A549 (cell line): ENCODE measurements around the gene TSHZ2. TPM values are rescaled to one million over a fixed set of nuclear protein-coding genes. Genes with fewer than 3 reads are reported as not detected.

Source experiments
- ATAC-seq, 2 experiments: fragments of 200-7000 bp in 1 of 2; fragments of >200 bp in 1 of 2; cut with Nextera tagmentation in 1 of 2; cut with Tn5 transposase in 1 of 2; 3 replicates each; pipeline versions ENCODE4 v1.8.0 to v1.9.1; 2018 to 2020; ENCODE audit warnings: mild to moderate bottlenecking in 1 of 2, moderate library complexity in 1 of 2
- CTCF ChIA-PET: fragments of 300-600 bp; sonication (Branson Sonifier 250); formaldehyde crosslinking; extraction: SDS; loops from one replicate; lab custom pipeline; 2021; ENCODE audit warnings: antibody characterized with exemption, inconsistent platforms; lab: Yijun Ruan, JAX
- POLR2A ChIA-PET: fragments of 350-600 bp; formaldehyde crosslinking; extraction: SDS; loops from one replicate; lab custom pipeline; 2021; ENCODE audit warnings: antibody characterized with exemption, inconsistent platforms; lab: Yijun Ruan, JAX
- DNase-seq, 2 experiments: peaks; one replicate each; pipeline versions ENCODE4 v3.0.0 to v3.0.0-alpha.2; 2011 to 2016; ENCODE audit warnings: low read depth in 1 of 2, low spot score in 1 of 2
- FAIRE-seq: peaks from 2 replicates; lab custom pipeline; 2011; peaks lifted over from hg19 to GRCh38; lab: Jason Lieb, UNC
- H3K27ac ChIP-seq, 2 experiments: fragments of >200 bp; sonication (Bioruptor Twin); formaldehyde crosslinking; 3 replicates each; pipeline ENCODE4 v1.5.1; 2016 to 2017
- H3K4me1 ChIP-seq: fragments of >200 bp; sonication (Bioruptor Twin); formaldehyde crosslinking; 3 replicates; pipeline ENCODE4 v1.6.1; 2016
- H3K4me2 ChIP-seq: fragments of >200 bp; sonication (Bioruptor Twin); formaldehyde crosslinking; 3 replicates; pipeline ENCODE4 v1.6.1; 2016
- H3K4me3 ChIP-seq: fragments of >200 bp; sonication (Bioruptor Twin); formaldehyde crosslinking; 3 replicates; pipeline ENCODE4 v1.5.1; 2016
- H3K9me3 ChIP-seq: fragments of >200 bp; sonication (Bioruptor Twin); formaldehyde crosslinking; 3 replicates; pipeline ENCODE4 v1.6.1; 2016
- BHLHE40 ChIP-seq: IDR thresholded peaks from 2 replicates; pipeline ENCODE4 v1.6.1; 2012; ENCODE audit warnings: low read depth, low read length, inconsistent platforms
- CBX2 ChIP-seq: fragments of 200-600 bp; sonication (generic); IDR thresholded peaks from 2 replicates; pipeline ENCODE4 v1.6.1; 2016; ENCODE audit warnings: low read depth, mild to moderate bottlenecking, borderline replicate concordance
- FOSB ChIP-seq: fragments of 250-450 bp; sonication (Bioruptor Pico); IDR thresholded peaks from 2 replicates; pipeline ENCODE4 v1.5.0; 2020; ENCODE audit warnings: mild to moderate bottlenecking, moderate library complexity
- FOSL2 ChIP-seq, 2 experiments: fragments of 450-650 bp in 1 of 2; fragments of >200 bp in 1 of 2; sonication (Bioruptor Twin) in 1 of 2; formaldehyde crosslinking; IDR thresholded peaks; 2 replicates each; pipeline versions ENCODE4 v1.5.0 to v1.6.1; 2016 to 2020; ENCODE audit warnings: mild to moderate bottlenecking in 1 of 2, moderate library complexity in 1 of 2
- GATA3 ChIP-seq: IDR thresholded peaks from 2 replicates; pipeline ENCODE4 v1.6.1; 2012; ENCODE audit warnings: borderline replicate concordance
- HES2 ChIP-seq: fragments of >200 bp; sonication (Bioruptor Twin); formaldehyde crosslinking; IDR thresholded peaks from 2 replicates; pipeline ENCODE4 v1.6.1; 2016
- HMGXB4 ChIP-seq: fragments of 250-450 bp; sonication (Bioruptor Pico); IDR thresholded peaks from 2 replicates; pipeline ENCODE4 v1.5.0; 2021; ENCODE audit warnings: mild to moderate bottlenecking, moderate library complexity, borderline replicate concordance
- HOXB13 ChIP-seq: fragments of 250-450 bp; sonication (Bioruptor Pico); IDR thresholded peaks from 2 replicates; pipeline ENCODE4 v1.5.0; 2020; ENCODE audit warnings: low read depth, mild to moderate bottlenecking, moderate library complexity
- JUNB ChIP-seq: fragments of >200 bp; sonication (Bioruptor Twin); formaldehyde crosslinking; IDR thresholded peaks from 2 replicates; pipeline ENCODE4 v1.6.1; 2016
- KDM1A ChIP-seq: fragments of 200-600 bp; sonication (generic); IDR thresholded peaks from 2 replicates; pipeline ENCODE4 v1.6.1; 2016; ENCODE audit warnings: low read depth, mild to moderate bottlenecking
- MAZ ChIP-seq: fragments of 150-350 bp; IDR thresholded peaks from 2 replicates; pipeline ENCODE4 v1.6.1; 2014; ENCODE audit warnings: antibody characterized with exemption, low read depth, low read length, borderline replicate concordance
- NPAS2 ChIP-seq: fragments of 250-450 bp; sonication (Bioruptor Pico); IDR thresholded peaks from 2 replicates; pipeline ENCODE4 v1.8.0; 2022; ENCODE audit warnings: mild to moderate bottlenecking, moderate library complexity, borderline replicate concordance
- PBX3 ChIP-seq: IDR thresholded peaks from 2 replicates; pipeline ENCODE4 v1.6.1; 2012
- POLR2AphosphoS2 ChIP-seq: conservative IDR thresholded peaks from 2 replicates; pipeline ENCODE4 v1.6.1; 2012; ENCODE audit warnings: low read length, improper control_type of control experiment, inconsistent platforms
- RARB ChIP-seq: fragments of 250-450 bp; sonication (Bioruptor Pico); IDR thresholded peaks from 2 replicates; pipeline ENCODE4 v1.8.0; 2021; ENCODE audit warnings: mild to moderate bottlenecking, moderate library complexity
- RCOR1 ChIP-seq: fragments of 150-350 bp; IDR thresholded peaks from 2 replicates; pipeline ENCODE4 v1.6.1; 2014; ENCODE audit warnings: antibody characterized with exemption, low read length, low read depth
- SREBF2 ChIP-seq: fragments of 450-650 bp; IDR thresholded peaks from 2 replicates; pipeline ENCODE4 v1.6.1; 2014; ENCODE audit warnings: mild to moderate bottlenecking, moderate library complexity
- TFCP2L1 ChIP-seq: fragments of 250-450 bp; sonication (Bioruptor Pico); IDR thresholded peaks from 2 replicates; pipeline ENCODE4 v1.5.0; 2021; ENCODE audit warnings: mild to moderate bottlenecking
- ZFP36 ChIP-seq: fragments of 450-650 bp; IDR thresholded peaks from 2 replicates; pipeline ENCODE4 v1.6.1; 2014; ENCODE audit warnings: borderline replicate concordance; ENCODE audit not compliant: partially characterized antibody
- ZSCAN20 ChIP-seq: fragments of 250-450 bp; sonication (Bioruptor Pico); IDR thresholded peaks from 2 replicates; pipeline ENCODE4 v1.8.0; 2022; ENCODE audit warnings: mild to moderate bottlenecking, moderate library complexity
- WGBS: methylation state at CpG from one replicate; pipeline ENCODE4 v1.1.6; 2017; ENCODE audit errors: missing lambda C conversion rate; 5-methylcytosine and 5-hydroxymethylcytosine counted together
- polyA plus RNA-seq, 4 experiments: library from polyadenylated mRNA; depleted of rRNA in 3 of 4; stranded (reverse); fragments of >200 nt; fragmentation: RNase III in 1 of 4; extraction: RNeasy Plus Mini Kit Qiagen cat#74134 plus additional on column Dnase treatment in 1 of 4; gene quantifications; 2 replicates in 3 of 4; 3 replicates in 1 of 4; pipeline ENCODE4 v1.2.3, GENCODE V29; 2011 to 2017
- TF ChIP-seq, protein P1 (sequence below): fragments of >200 bp; sonication (Bioruptor Twin); formaldehyde crosslinking; IDR thresholded peaks from 3 replicates; pipeline ENCODE4 v1.6.1; 2016
- TF ChIP-seq, protein P2 (sequence below): fragments of 250-450 bp; sonication (Bioruptor Pico); IDR thresholded peaks from 2 replicates; pipeline ENCODE4 v1.5.0; 2020; ENCODE audit warnings: low read depth, mild to moderate bottlenecking, moderate library complexity
- TF ChIP-seq, protein P3 (sequence below): fragments of 450-650 bp; IDR thresholded peaks from 2 replicates; pipeline ENCODE4 v1.6.1; 2014; ENCODE audit warnings: antibody characterized with exemption
- TF ChIP-seq, protein P4 (sequence below): fragments of 200-600 bp; sonication (generic); IDR thresholded peaks from 2 replicates; pipeline ENCODE4 v1.6.1; 2016; ENCODE audit warnings: antibody characterized with exemption, mild to moderate bottlenecking, moderate library complexity

TSHZ2 gene
- polyA plus RNA-seq, 2 of the 4 experiments (the other 2 are of a cell fraction), result not detected

- H3K9me3 ChIP-seq, result no peaks in the 10 kb centered on the region
- FAIRE-seq, result no peak
- POLR2A ChIA-PET, result no interaction called here
Measured at GRCh38 chr20:53098621-53099020, 126.5 kb downstream of the TSHZ2 start.

GRCh38 chr20:53099856-53100255, 127.7 kb downstream of the TSHZ2 start:
- ChIA-PET POLR2A (no interaction called here), CTCF (interaction anchor here (0.6 kb wide), 1 partner anchor 18 kb away, joined by 3 read pairs; no protein-coding TSS in a partner anchor)
- 8% methylated on average over 2 of the region's 2 CpGs for WGBS
- TF ChIP-seq KDM1A, result no peak
- no peaks in the 10 kb centered on the region for H3K9me3 ChIP-seq
- DNase-seq, result no peak
- no peak overlapping the region for H3K4me3 ChIP-seq
- FAIRE-seq, result no peak
- ATAC-seq, result no peak
- H3K4me2 ChIP-seq, result no peak overlapping the region
- H3K27ac ChIP-seq, result no peak overlapping the region
- H3K4me1 ChIP-seq, result no peaks in the 10 kb centered on the region

More at GRCh38 chr20:53098621-53099020, 126.5 kb downstream of the TSHZ2 start:
- WGBS, result 0% methylated on average over 1 of the region's 1 CpG
- CTCF ChIA-PET, result no interaction called here
- DNase-seq, result no peak
- TF ChIP-seq, protein P1, sequence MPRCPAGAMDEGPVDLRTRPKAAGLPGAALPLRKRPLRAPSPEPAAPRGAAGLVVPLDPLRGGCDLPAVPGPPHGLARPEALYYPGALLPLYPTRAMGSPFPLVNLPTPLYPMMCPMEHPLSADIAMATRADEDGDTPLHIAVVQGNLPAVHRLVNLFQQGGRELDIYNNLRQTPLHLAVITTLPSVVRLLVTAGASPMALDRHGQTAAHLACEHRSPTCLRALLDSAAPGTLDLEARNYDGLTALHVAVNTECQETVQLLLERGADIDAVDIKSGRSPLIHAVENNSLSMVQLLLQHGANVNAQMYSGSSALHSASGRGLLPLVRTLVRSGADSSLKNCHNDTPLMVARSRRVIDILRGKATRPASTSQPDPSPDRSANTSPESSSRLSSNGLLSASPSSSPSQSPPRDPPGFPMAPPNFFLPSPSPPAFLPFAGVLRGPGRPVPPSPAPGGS, result no peak
- TF ChIP-seq TFCP2L1 (CRISPR knock-in tag), result no peak
- TF ChIP-seq, protein P2, sequence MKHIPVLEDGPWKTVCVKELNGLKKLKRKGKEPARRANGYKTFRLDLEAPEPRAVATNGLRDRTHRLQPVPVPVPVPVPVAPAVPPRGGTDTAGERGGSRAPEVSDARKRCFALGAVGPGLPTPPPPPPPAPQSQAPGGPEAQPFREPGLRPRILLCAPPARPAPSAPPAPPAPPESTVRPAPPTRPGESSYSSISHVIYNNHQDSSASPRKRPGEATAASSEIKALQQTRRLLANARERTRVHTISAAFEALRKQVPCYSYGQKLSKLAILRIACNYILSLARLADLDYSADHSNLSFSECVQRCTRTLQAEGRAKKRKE (CRISPR knock-in tag), result no peak
- no peak for TF ChIP-seq NPAS2 (CRISPR knock-in tag)
- no peak for TF ChIP-seq RARB (CRISPR knock-in tag)
- no peak for TF ChIP-seq ZSCAN20 (CRISPR knock-in tag)
- TF ChIP-seq GATA3, result no peak
- TF ChIP-seq RCOR1, result no peak
- no peak for TF ChIP-seq JUNB
- TF ChIP-seq, all 56 proteins: peak for 0
- no peak overlapping the region for H3K27ac ChIP-seq
- ATAC-seq, result no peak
- H3K4me2 ChIP-seq, result no peak overlapping the region
- H3K4me1 ChIP-seq, result no peaks in the 10 kb centered on the region
- no peak overlapping the region for H3K4me3 ChIP-seq

DNA sequence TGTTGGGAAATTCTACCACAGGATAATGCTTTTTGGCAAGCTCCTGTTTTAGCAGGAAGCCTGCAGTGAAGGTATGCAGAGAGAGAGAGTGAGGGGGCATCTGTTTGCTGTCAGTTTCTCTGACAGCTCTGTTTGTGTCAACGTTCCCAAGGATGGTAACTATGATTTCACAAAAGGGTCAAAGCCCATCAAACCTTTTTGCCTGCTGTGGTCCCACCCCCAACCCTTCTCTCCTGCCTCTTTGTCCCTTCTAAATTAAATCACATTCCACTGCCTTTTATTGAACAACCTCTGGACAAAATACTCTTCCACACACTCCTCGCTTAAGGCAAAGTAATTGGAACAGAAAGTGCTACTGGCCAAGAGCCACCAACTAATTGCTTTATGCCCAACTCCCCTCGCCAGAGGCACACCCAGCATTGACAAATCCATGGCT, 128.3 kb downstream of the TSHZ2 start:
- Histone ChIP-seq H3K4me1 (no peaks in the 10 kb centered on the region), H3K4me2 (no peak overlapping the region), H3K4me3 (no peak overlapping the region), H3K9me3 (no peaks in the 10 kb centered on the region), H3K27ac (no peak overlapping the region)
- WGBS, result 14% methylated on average over 3 of the region's 3 CpGs
- CTCF ChIA-PET, result interaction anchor here (0.6 kb wide), 1 partner anchor 17 kb away, joined by 3 read pairs; no protein-coding TSS in a partner anchor
- POLR2A ChIA-PET, result no interaction called here
- no peak for ATAC-seq
- FAIRE-seq, result no peak
- no peak for DNase-seq
- TF ChIP-seq HOXB13 (CRISPR knock-in tag), result no peak
- no peak for TF ChIP-seq MAZ
- TF ChIP-seq PBX3, result no peak
- no peak for TF ChIP-seq RCOR1
- TF ChIP-seq CBX2, result no peak
- TF ChIP-seq SREBF2, result no peak
- TF ChIP-seq FOSL2 (IDR thresholded peaks at IDR 0.05), result no peak
- no peak for TF ChIP-seq FOSL2 (CRISPR knock-in tag; IDR thresholded peaks at IDR 0.05)
- TF ChIP-seq POLR2AphosphoS2, result no peak
- TF ChIP-seq HES2, result no peak
- TF ChIP-seq ZFP36, result no peak
- TF ChIP-seq HMGXB4 (CRISPR knock-in tag), result no peak
- TF ChIP-seq TFCP2L1 (CRISPR knock-in tag), result no peak
- TF ChIP-seq, protein P3, sequence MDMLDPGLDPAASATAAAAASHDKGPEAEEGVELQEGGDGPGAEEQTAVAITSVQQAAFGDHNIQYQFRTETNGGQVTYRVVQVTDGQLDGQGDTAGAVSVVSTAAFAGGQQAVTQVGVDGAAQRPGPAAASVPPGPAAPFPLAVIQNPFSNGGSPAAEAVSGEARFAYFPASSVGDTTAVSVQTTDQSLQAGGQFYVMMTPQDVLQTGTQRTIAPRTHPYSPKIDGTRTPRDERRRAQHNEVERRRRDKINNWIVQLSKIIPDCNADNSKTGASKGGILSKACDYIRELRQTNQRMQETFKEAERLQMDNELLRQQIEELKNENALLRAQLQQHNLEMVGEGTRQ, result no peak
- no peak for TF ChIP-seq FOSB
- TF ChIP-seq, protein P4, sequence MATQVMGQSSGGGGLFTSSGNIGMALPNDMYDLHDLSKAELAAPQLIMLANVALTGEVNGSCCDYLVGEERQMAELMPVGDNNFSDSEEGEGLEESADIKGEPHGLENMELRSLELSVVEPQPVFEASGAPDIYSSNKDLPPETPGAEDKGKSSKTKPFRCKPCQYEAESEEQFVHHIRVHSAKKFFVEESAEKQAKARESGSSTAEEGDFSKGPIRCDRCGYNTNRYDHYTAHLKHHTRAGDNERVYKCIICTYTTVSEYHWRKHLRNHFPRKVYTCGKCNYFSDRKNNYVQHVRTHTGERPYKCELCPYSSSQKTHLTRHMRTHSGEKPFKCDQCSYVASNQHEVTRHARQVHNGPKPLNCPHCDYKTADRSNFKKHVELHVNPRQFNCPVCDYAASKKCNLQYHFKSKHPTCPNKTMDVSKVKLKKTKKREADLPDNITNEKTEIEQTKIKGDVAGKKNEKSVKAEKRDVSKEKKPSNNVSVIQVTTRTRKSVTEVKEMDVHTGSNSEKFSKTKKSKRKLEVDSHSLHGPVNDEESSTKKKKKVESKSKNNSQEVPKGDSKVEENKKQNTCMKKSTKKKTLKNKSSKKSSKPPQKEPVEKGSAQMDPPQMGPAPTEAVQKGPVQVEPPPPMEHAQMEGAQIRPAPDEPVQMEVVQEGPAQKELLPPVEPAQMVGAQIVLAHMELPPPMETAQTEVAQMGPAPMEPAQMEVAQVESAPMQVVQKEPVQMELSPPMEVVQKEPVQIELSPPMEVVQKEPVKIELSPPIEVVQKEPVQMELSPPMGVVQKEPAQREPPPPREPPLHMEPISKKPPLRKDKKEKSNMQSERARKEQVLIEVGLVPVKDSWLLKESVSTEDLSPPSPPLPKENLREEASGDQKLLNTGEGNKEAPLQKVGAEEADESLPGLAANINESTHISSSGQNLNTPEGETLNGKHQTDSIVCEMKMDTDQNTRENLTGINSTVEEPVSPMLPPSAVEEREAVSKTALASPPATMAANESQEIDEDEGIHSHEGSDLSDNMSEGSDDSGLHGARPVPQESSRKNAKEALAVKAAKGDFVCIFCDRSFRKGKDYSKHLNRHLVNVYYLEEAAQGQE, result no peak
- TF ChIP-seq BHLHE40, result no peak
